AG09319 (cell line): ENCODE data around the gene TOMM70.
"Not testable (repeated sequence)": the region's sequence is repeated elsewhere in the genome, so short reads cannot be mapped to it uniquely, and the experiment has no call there.

Experiments
- DNase-seq: peaks from one replicate; pipeline ENCODE4 v3.0.0-alpha.2; 2010; ENCODE audit warnings: low read depth; ENCODE audit errors: extremely low read depth
- TF ChIP-seq, protein P1 (sequence below): IDR thresholded peaks from 2 replicates; pipeline ENCODE4 v1.5.1; 2011; ENCODE audit warnings: low read depth, mild to moderate bottlenecking, inconsistent platforms, low read length, moderate library complexity

The TOMM70 gene

GRCh38 chr3:100364421-100364820, 36.5 kb downstream of the TOMM70 start:
- TF ChIP-seq, protein P1, sequence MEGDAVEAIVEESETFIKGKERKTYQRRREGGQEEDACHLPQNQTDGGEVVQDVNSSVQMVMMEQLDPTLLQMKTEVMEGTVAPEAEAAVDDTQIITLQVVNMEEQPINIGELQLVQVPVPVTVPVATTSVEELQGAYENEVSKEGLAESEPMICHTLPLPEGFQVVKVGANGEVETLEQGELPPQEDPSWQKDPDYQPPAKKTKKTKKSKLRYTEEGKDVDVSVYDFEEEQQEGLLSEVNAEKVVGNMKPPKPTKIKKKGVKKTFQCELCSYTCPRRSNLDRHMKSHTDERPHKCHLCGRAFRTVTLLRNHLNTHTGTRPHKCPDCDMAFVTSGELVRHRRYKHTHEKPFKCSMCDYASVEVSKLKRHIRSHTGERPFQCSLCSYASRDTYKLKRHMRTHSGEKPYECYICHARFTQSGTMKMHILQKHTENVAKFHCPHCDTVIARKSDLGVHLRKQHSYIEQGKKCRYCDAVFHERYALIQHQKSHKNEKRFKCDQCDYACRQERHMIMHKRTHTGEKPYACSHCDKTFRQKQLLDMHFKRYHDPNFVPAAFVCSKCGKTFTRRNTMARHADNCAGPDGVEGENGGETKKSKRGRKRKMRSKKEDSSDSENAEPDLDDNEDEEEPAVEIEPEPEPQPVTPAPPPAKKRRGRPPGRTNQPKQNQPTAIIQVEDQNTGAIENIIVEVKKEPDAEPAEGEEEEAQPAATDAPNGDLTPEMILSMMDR: no peak
- DNase-seq: no peak

DNA sequence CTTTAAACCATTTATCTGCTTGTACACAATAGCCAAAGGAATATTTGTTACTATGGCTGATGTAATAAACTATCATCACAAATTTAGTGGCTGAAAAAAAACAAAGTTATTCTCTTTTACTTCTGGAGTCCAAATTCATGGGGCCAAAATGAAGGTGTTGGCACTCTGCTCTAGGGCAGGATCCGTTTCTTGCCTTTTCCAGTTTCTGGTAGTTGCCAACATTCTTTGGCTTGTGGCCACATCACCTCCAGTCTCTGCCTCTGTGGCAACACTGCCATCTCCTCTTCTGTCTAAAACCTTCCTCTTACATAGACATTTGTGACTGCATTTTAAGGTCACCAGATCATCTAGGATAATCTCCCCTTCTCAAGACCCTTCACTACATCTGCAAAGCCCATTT, 39.0 kb downstream of the TOMM70 start:
- no peak for DNase-seq
- TF ChIP-seq, protein P1: no peak

- no peak for DNase-seq
- TF ChIP-seq, protein P1: no peak
Measured at GRCh38 chr3:100360757-100361496, 40.0 kb downstream of the TOMM70 start.

DNA sequence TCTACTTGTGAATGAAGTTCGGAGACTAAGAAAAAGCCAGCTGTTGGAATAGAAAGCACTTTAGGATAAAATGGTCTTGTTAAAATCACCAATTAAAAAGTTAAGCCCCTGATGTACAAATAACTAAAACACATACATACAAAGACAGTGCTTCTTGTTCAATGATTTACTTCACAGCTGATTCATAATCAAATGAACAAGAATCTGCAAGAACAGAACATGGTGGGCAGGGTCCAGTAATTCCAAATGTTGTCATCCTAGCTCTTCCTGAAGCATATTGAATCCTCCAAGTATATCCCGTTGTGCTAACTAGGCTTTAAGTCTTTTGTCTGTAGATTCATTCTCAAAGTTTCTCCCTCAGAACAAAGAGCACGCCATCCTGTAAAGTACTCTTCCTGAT, 41.9 kb downstream of the TOMM70 start:
- no peak for DNase-seq
- TF ChIP-seq, protein P1: no peak

DNA sequence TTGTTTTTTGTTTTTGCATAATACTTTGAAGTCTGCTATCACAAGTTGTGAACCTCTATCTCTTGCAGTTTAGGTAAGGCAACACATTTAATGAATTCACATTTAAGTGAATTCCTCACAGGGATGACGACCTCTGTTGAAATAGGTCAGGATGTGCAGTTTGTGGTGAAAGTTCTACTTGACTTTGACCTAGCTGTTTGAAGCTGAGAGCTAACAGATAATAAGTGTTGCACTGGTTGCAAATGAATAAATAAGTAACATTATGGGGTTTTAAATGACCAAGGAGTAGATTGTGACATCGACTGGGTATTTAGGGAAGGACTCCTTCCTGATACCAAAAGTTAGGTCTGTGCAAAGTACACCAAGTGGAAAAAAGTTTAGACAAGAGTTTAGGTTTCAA, 42.5 kb downstream of the TOMM70 start:
- TF ChIP-seq, protein P1: no peak
- no peak for DNase-seq

DNA sequence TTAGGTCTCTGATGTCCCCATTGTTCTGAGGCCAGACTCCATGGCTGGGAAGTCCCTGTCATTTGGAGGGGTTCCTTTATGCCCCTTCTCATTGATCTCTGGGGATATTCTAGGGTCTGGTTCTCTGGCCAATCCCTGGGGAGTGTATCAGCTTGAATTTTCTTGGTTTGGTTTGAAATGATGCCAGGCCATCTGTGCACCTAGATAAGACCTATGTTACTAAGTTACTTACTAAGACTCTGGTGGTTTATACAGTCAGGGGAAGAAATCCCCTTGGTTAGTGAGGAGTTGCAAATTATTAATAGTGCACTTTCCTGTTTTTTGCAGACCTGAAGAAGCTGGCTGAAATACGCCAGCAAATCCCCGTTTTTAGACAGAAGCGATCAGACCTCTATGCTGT, 46.0 kb downstream of the TOMM70 start:
- DNase-seq: no peak
- TF ChIP-seq, protein P1: no peak

GRCh38 chr3:100352296-100353231, 48.3 kb downstream of the TOMM70 start:
- no peak for DNase-seq
- TF ChIP-seq, protein P1: no peak

- not testable (repeated sequence) for DNase-seq
Measured at GRCh38 chr3:100351770-100352169, 49.1 kb downstream of the TOMM70 start.
